ENCODE results near the gene HTR1A.

HTR1A gene

GRCh38 chr5:63962279-63962678, at the start of gene HTR1A:
Gene HTR1A, minus strand, starts transcription at chr5:63962445. Its CDS starts 726 bp downstream, at chr5:63961719.
- DNase-seq, result no peak

- no peak for DNase-seq
Observed at GRCh38 chr5:64003966-64004365, 41.7 kb upstream of the HTR1A start.

GRCh38 chr5:64000096-64000495, 37.9 kb upstream of the HTR1A start:
- DNase-seq, result no peak

GRCh38 chr5:63987053-63987452, 24.8 kb upstream of the HTR1A start:
- DNase-seq, result no peak

GRCh38 chr5:63981864-63982263, 19.6 kb upstream of the HTR1A start:
- no peak for DNase-seq

GRCh38 chr5:63963926-63964325, 1.7 kb upstream of the HTR1A start:
- no peak for DNase-seq

GRCh38 chr5:63963080-63963735, 963 bp upstream of the HTR1A start:
- DNase-seq, result no peak

GRCh38 chr5:63961598-63962161, 565 bp downstream of the HTR1A start:
- DNase-seq, result no peak

GRCh38 chr5:63961125-63961597, 1.1 kb downstream of the HTR1A start:
- DNase-seq, result no peak

GRCh38 chr5:63960646-63961045, 1.6 kb downstream of the HTR1A start:
- no peak for DNase-seq

GRCh38 chr5:63959177-63959982, 2.9 kb downstream of the HTR1A start:
- DNase-seq, result no peak

- no peak for DNase-seq
Observed at GRCh38 chr5:63958654-63959053, 3.6 kb downstream of the HTR1A start.

GRCh38 chr5:63957617-63958016, 4.6 kb downstream of the HTR1A start:
- DNase-seq, result no peak

GRCh38 chr5:63953217-63953616, 9.0 kb downstream of the HTR1A start:
- DNase-seq, result no peak

- DNase-seq, result no peak
Observed at GRCh38 chr5:63935103-63935502, 27.1 kb downstream of the HTR1A start.

GRCh38 chr5:63931836-63932235, 30.4 kb downstream of the HTR1A start:
- no peak for DNase-seq

- no peak for DNase-seq
Observed at GRCh38 chr5:63928451-63928850, 33.8 kb downstream of the HTR1A start.

GRCh38 chr5:63923914-63924313, 38.3 kb downstream of the HTR1A start:
- no peak for DNase-seq

GRCh38 chr5:63919763-63920478, 42.3 kb downstream of the HTR1A start:
- no peak for DNase-seq

- no peak for DNase-seq
Observed at GRCh38 chr5:63916786-63917185, 45.5 kb downstream of the HTR1A start.

GRCh38 chr5:63911871-63912270, 50.4 kb downstream of the HTR1A start:
- DNase-seq, result no peak

Measured in activated CD8-positive, alpha-beta memory T cell treated with anti-CD3 and anti-CD28 coated beads, Interleukin-2, amount 50 U/mL, for 4 hours (primary cell).